Measurements from ENCODE around the gene LRG1.
"Not testable (repeated sequence)": the region's sequence is repeated elsewhere in the genome, so short reads cannot be mapped to it uniquely, and the experiment has no call there.

LRG1 gene

DNA sequence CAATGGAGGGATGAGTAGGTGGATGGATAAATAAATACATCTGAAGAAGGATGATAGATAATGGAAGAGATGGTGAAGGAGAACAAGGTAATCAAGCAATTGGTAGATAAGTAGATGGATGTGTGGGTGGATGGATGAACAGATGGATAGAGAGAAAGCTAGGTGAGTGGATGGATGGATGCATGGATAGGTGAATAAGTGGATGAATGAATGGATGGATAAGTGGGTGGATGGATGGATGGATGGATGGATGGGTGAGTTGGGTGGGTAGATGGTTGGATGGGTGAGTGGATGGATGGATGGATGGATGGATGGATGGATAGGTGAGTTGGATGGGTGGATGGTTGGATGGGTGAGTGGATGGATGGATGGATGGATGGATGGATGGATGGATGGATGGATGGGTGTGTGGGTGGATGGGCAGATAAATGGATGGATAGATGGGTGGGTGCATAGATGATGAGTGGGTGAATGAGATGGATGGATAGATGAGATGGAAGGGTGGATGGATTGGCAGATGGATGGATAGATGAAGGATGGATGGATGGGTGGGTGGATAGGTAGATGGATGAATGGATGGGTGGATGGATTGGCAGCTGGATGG lies 13.4 kb upstream of the LRG1 start:
- no peak for DNase-seq (ENCODE audit: low read depth in 2 of 2)

DNA sequence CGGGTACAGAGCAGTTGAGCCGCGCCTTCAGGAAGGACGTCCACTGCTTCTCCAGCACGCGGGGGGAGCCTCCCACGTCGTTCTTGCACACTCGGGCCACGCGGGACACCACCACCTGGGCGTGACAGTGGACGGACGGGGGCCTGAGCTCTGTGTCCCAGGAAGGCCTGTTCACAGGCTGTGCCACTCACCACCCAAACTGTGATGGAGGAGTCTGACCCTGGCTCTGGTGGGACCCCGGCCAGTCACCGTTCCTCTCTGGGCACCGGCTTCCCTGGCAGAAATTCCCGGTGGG lies 12.6 kb upstream of the LRG1 start:
- DNase-seq (ENCODE audit: low read depth in 2 of 2), result no peak

DNA sequence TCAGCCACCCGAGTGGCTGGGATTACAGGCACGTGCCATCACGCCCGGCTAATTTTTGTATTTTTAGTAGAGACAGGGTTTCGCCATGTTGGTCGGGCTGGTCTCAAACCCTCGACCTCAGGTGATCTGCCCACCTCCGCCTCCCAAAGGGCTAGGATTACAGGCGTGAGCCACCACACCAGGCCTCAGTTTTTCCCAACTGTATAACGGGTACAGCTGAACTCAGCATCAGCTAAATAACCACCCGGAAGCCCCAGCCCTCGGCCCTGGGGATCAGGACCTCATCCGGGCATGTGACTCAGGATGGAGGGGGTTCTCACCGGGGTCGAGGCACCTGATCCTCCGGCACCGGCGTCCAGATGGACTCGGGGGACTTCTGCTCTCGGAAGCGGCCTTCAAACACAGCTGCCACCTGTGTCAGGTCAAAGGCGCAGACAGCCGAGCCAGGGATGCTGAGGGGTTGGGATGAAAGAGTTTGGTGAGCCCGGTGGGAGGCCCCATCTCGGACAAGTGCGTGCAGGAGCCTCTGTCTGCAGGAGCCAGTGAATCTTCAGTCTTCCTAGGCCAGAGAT lies 10.7 kb upstream of the LRG1 start:
- no peak for DNase-seq (ENCODE audit: low read depth in 2 of 2)

DNA sequence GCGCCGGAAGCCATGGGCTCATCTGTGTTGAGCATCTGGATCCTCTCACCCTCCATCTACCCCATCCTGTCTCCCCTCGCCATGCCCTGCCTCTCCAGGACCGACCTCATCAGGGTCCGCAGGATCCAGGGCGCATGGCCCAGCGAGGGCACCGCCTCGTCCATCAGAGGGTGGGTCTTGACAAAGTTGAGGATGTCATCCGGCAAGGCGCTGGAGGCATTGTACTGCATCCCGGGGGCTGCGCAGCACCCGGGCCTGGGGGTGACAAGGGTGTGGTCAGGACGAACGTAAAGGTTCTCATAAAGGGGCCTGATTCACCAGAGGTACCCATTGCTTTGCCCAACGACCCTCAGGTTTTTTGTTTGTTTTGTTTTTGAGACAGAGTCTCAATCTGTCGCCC lies 10.2 kb upstream of the LRG1 start:
- DNase-seq (ENCODE audit: low read depth in 2 of 2), result no peak

DNA sequence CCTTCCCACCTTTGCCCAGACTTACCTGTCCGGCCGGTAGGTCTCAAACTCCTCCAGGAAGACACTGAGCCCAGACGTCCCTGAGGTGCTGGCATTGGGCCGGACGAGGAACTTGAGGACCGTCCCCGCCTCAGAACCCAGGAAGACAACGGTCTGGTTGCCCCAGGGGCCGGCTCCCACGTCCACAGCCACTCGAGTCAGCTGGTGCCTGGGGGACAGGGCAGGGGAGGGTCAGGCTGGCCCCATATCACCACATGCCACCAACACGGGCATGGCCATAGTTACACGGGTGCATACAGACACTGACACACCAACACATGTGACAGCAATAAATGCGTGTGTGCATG lies 8.4 kb upstream of the LRG1 start:
- no peak for DNase-seq (ENCODE audit: low read depth in 2 of 2)

DNA sequence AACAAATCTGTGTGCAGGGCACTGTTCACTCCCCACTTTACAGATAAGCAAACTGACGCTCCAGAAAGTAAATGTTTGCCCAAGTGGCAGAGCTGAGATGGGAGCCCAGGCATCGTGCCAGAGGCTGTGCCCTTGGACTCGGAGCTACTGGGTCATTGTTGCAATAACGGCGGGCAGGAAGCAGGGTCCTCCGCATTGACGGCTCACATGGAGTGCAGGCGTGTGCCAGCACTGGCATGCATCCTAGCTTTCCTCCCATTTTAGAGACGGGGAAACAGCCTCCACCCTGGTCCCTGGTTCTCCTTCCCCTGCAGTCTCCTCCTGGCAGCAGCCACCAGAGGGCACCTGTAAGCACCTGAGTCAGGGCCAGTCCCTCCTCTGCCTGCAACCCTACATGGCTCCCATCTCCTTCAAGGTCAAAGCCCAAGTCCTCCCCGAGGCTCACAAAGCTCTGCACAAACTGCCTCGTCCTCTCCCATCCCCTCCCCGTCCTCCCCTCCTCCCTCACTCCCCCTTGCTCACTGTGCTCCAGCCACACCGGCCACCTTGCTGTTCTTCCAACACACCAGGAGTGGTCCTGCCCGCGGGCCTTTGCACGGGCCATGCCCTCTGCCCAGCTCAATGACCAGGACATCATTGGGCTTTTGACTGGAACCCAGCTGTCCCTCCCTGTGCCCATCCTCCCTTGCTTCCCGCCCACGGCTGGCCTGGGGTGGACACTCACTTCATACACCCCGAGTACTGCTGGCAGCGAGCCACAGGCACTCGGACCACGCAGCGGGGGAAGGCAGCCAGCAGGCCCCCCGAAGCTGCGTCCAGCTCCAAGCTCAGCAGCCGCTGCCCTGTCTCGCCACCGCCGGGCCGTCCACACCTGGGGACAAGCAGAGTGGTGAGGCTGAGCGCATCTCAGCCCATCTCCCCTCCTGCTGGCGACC lies 7.7 kb upstream of the LRG1 start:
- DNase-seq (ENCODE audit: low read depth in 2 of 2), result no peak

DNA sequence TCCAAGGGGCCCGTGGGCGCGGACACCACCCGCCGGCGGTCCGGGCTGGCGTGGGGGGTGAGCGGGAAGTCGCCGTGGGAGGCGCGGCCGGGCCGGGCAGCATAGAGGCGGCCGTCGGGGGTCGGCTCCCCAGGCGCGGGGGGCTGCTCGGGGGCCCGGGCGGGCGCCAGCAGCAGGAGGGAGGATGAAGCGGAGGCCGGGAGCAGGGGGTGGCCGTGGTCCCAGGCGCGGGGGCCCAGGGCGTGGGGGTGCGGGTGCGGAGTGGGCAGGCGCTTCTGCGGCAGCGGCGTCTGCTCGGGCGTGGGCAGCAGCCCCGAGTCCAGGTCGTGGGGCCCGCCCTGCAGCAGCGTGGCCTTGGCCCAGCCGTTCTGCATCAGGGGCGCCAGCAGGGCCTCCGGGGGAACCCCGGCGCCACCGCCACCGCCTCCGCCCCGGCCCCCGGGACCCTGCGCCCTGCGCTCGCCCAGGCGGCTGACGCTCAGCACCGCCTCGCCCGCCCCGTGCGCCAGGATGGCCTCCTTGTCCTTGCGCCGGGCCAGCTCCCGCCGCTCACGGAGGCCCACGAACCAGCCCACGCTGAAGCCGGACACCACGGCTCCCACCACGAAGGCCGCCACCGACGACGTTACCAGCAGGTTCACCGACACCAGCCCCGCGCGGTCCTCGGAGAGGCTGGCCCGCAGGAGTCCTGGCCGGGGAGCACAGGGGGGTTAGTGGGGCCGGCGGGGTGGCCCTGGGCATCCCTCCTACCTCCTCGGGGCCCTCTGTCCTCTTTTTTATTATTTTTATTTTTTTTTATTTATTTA lies 4.2 kb upstream of the LRG1 start:
- no peak for DNase-seq (ENCODE audit: low read depth in 2 of 2)

DNA sequence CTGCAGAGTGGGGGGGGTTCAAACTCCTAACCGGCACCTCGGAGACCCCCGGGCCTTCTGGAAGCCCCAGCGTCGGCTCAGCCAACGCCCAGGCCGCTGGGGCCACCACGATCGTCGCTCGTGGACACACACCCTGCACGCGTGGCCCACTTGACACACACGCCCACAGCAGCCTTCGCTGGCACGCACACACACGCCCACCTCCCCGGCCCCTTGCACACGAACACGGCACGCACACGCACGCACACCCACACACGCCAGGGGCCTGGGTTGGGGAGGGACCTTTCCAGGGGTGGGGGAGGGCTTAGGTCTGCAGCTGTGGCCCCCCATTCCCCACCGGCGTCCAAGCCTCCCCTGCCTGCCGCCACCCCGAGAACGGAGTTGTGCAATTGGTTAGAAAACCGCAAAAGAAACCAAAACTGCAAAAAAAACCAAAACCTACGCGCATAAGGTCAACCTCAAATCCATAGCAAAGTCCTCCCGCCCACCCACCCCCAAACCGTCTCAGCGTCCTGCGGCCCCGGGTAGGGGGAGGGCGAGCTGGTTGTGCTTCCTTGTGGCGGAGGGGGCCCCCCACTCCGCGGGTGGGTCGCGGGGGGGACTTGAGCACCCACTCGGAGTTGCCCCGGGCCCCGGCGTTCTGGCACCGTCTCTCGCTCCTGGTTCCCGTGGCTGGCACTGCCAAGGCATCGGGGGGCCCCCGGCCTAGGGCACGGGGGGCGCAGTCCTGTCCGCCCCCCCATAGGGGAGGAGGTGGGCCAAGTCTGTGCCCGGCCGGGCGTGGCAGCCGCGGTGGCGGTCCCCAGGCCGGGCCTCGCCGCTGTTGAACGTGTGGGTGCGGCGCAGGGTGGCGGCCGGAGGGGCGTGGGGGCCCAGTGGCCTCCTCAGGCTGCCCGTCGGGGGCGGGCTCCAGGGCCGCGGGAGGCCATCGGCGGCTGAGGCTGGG lies 3.3 kb upstream of the LRG1 start:
- no peak for DNase-seq (ENCODE audit: low read depth in 2 of 2)

DNA sequence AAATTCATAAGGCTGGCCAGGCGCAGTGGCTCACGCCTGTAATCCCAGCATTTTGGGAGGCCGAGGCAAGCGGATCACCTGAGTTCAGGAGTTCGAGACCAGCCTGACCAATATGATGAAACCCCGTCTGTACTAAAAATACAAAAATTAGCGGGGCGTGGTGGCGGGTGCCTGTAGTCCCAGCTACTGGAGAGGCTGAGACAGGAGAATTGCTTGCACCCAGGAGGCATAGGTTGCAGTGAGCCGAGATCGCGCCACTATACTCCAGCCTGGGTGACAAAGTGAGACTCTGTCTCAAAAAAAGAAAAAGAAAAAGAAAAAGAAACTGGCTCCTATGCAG lies 1.9 kb upstream of the LRG1 start:
- not testable (repeated sequence) for DNase-seq (ENCODE audit: low read depth in 2 of 2)

DNA sequence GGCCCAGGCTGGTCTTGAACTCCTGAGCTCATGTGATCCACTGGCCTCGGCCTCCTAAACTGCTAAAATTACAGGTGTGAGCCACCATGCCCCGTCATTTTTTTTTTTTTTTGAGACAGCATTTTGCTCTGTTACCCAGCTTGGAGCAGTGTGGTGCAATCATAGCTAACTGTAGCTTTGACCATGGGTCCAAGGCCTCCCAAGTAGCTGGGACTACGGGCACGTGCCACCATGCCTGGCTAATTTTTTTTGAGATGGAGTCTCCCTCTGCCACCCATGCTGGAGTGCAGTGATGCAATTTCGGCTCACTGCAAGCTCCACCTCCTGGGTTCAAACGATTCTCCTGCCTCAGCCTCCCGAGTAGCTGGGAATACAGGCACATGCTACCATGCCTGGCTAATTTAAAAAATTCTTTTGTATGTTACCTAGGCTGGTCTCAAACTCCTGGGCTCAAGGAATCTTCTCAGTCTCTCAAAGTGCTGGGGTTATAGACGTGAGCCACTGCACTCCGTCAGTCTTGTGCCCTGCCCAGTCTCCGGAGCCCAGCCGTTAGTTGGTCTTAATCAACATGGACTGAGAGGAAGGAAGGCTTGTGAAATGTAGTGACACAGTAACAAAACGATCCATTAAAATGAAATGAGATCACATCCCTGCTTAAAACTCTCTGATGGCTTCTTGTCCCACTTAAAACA lies 1.4 kb upstream of the LRG1 start:
- DNase-seq (ENCODE audit: low read depth in 2 of 2), result no peak

DNA sequence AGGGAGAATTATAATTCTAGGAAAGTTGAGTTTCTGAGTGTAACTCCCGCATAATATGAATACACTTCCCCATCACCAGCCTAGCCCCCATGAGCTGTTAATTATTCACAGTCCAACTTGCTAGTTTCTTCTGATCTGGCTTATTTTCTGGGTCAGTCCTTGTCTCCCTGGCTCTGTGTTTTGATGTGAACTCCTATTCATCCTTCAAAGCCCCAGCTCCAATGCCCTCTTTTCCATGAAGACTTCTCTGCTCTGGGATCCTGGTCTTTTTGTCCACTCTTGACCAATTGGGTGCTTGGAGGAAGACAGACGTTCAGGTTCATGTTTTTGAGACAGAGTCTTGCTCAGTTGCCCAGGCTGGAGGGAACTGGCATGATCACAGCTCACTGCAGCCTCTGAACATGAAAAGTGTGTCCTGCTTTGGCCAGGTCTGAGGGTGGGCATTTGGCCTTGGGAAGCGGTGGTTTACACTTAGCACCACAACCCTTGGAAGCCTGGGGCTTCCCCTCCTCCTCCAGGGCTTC lies 605 bp downstream of the LRG1 start:
- no peak for DNase-seq (ENCODE audit: low read depth in 2 of 2)

DNA sequence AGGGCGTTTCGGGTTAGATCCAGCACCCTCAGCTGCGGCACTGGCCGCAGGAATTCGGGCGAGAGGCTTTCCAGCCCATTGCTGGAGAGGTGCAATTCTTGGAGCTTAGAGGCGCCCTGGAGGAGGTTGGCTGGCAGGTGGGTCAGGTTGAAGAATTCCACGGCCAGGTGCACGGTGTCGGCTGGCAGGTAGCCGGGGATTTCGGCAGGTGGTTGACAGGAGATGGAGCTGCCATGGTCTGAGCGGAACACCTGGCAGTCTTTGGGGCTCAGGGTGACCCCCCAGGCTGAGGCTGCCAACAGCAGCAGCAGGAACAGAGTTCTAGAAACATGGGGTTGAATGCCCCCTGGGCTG lies 1.3 kb downstream of the LRG1 start:
- no peak for DNase-seq (ENCODE audit: low read depth in 2 of 2)

DNA sequence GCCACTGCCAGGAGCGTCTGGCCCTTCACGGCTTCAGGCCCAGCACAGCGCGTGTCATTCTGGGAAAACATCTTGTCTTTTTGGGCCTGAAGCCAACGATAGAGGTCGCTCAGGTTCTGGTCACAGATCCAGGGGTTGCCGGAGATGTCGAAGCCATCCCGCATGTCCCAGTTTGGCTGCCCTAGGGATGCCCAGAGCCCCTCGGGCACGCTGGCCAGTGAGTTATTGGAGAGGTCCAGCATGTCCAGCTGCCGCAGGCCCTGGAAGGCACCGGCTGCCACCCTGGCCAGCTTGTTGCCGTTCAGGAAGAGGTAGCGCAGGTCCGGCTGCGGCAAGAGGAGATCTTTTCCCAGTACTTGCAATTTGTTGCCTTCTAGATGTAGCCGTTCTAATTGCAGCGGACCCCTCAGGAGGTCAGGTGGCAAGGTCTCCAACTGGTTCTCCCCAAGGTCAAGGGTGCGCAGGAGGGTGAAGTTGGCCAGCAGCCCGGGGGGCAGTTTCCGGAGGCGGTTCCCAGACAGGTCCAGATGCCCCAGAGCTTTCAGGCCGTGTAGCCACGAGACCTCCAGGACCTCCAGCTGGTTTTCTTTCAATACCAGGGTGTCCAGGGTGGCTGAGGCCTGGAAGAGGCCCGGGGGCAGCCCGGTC lies 1.8 kb downstream of the LRG1 start:
- DNase-seq (ENCODE audit: low read depth in 2 of 2), result no peak

DNA sequence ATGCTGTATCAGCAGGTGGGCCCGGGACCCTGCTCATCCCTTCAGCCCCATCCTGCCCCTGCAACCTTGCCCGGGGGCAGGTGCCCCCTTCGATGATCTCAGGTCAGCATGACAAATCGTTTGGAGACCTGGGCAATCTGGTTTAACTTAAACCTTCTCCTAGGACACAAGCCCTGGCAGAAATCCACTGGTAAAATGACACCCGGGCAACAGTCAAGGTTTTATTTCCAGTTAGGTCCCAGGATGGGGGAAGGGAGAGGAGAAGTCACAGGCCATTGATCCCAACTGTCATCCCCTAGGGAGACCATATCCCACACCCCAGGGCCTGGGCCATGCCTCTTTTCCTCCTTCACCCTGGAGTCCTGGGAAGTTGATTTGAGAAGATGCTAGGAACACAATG lies 3.0 kb downstream of the LRG1 start:
- DNase-seq (ENCODE audit: low read depth in 2 of 2), result no peak

DNA sequence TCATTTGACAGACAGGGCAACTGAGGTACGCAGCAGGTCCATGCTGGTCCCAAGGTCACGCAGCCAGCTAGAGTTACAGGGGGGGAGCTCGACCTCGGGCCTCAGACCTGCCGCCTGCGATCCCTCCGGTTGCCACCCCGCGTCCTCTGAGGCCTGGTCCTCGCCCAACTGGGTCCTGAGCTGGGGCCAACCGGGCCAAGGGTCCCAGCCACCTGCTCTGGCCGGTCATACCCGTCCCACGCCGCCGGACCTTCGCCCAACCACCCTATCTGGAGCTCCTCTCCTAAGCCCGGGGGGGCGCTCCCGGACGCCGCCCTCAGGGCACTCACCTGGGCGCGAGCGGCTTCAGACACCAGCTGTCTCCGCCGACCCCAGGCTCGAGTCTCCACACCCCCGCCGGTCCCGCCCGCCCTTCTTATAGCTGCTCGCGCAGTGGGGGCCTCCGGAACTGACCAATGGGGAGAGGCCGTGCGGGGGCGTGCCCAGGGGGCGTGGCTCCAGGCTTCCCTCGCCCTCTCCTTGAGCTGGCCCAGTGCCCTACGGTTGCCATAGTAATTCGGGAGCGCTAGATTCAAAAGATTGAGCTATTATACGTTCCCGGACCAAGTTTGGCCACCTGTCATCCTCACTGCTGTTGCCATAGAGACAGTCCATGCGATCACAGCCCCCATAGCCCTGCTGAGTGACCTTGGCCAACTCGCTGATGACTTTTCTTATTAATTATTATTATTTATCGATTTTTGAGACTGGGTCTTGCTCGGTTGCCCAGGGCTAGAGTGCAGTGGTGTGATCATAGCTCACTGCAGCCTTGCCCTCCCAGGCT lies 4.8 kb downstream of the LRG1 start, which contains the start of gene PLIN5:
TSS of gene PLIN5 (minus strand) at position 389 of the 823 bp plus-strand sequence. CDS start 1,150 bp downstream, outside the sequence.
- peak in 1 of 2 experiments; percentile 29 for DNase-seq (ENCODE audit: low read depth in 2 of 2)

DNA sequence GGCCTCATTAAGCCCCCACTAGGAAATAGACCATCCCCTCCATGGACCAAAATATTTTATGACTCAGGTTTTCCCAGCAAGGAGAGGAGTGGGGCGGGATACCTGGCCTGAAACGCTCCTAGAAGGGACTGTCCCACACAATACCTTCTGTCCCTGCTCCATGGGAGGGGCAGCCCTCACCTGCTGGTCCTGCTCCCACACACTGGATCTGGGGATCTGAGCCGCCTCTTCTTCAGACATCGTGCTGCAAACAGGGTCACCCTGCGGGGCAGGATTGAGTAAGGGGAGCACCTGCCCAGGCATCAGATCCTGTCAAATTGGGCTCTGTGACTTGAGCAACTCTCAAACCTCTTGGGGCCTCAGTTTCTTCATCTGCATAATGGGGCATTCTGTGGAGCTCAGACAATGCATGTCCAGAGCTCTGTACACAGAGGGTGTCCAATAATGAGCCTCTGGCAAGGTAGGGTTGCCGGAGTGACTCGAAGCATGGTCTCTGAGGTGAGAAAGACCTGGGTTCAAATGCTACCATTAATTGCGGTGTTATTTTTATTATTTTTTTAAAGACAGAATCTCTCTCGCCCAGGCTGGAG lies 5.9 kb downstream of the LRG1 start:
- DNase-seq (ENCODE audit: low read depth in 2 of 2), result no peak

DNA sequence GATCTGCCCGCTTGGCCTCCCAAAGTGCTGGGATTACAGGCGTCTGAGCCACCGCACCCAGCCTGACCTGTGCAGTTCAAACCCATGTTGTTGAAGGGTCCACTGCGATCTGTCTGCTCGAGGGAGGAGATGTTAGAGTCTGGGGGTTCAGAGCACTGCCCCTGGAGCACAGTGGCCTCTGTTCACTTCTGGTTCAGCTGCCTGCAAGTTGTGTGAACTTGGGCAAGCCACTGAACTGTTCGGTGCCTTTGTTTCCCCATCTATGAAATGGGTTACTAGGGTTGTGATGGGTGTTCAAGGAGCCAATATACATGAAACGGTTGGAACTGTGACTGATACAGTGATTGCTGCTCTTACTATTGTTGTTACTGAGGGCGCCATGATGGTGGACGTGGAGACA lies 6.5 kb downstream of the LRG1 start:
- no peak for DNase-seq (ENCODE audit: low read depth in 2 of 2)

DNA sequence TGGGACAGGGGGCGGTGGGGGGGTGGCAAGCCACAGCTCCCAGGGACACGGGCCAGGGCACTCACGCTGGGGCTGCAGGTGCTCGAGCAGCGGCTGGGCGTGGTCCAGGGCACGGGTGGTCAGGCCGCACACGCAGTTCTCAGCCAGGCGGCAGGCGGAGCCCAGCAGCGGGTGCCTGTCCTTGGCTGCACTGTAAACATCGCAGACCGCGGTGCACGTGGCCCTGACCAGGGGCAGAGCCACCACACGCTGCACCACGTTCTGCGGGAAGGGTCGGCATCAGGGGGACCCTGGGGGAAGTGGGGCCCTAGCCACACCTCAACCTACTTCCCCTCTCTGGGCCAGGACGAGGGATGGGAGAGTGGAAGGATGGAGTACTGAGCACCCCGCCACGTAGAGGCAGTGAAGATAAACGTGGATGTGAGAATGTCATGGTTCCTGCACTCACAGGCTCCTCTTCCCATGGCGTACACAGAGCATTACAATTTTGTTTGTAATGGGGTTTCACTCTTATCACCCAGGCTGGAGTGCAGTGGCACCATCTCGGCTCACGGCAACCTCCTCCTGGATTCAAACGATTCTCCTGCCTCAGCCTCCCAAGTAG lies 8.2 kb downstream of the LRG1 start:
- DNase-seq (ENCODE audit: low read depth in 2 of 2), result no peak
